Activated T-cell treated with anti-CD3 and anti-CD28 coated beads for 1 hour (primary cell): Measurements from ENCODE around the gene FBLN5.
"Not testable (repeated sequence)": the region's sequence is repeated elsewhere in the genome, so short reads cannot be mapped to it uniquely, and the experiment has no call there.

Experiments used
- DNase-seq: peaks from one replicate; pipeline ENCODE4 v3.0.0-alpha.2; 2020; ENCODE audit warnings: low read depth

FBLN5 gene

DNA sequence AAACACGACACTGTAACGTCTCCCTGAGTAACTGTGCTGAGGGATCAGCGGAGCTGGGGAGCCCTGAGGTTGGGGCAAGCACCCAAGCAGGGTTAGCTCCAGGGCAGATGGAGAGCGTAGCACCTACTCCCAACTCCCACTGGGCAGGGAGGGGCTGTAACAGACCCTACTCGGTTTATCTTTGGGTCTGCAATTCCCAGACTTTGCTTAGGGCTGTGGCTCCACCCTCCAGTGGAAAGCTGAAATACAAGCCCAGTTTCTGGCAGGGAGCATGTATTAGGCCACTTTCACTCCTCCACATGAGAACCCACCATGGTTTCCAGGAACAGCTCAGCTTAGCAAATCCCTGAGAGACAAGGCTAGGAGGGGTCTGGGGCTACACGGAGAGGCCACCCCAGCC is 62.8 kb downstream of the FBLN5 start:
- DNase-seq, result no peak

DNA sequence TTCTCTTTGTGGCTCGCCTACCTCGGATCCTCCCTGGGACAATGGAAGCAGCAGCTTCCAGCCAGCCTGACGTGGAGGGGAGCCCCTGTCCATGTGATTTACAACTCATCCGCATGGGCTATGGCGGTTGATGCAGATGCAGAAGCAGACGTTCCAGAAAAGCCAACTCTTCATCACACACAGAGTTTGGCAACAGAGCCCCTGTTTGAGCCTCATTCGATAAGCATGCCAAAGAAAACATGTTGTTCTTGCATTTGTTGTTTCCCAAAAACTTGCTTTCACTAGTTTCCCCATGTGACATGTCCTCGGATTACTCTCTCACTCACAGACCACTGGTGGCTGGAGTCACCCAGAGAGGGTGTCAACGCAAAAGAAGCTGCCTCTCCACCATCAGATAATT is 63.7 kb downstream of the FBLN5 start:
- no peak for DNase-seq

DNA sequence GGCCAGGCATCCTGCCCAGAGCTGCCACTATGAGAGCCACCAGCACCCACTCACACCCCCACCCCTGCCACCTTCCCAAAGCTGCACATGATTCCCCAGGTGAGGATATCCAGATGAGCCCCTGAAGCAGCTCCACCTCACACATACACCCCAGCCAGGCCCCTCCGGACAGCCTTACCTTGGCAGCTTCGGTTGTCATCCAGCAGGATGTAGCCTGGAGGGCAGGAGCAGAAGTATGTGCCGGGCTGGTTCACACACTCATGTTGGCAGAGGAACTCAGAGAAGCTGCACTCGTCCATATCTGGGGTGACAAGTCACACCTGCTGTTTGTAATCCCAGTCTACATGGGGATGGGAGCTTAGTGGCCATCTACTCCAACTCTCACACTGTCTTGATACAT is 64.7 kb downstream of the FBLN5 start:
- no peak for DNase-seq

DNA sequence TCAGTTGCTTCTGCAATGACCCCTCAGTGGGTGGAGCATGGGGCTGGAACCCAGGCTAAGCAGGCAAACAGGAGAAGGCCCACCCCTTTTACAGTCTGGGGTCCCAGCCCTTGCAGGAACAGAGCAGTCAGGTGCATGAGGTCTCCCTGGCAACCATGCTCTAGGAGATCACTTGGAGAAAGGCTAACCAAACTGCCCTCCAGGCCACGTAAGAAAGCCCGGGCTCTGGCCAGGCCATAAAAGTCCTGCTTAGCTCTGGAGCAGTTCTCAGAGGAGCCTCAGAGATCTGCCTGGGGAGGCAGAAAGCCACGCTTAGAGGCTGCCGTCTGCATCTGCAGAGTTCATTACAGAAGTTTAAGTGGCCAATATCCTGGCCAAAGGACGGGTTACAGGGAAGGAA is 65.1 kb downstream of the FBLN5 start:
- DNase-seq, result no peak

DNA sequence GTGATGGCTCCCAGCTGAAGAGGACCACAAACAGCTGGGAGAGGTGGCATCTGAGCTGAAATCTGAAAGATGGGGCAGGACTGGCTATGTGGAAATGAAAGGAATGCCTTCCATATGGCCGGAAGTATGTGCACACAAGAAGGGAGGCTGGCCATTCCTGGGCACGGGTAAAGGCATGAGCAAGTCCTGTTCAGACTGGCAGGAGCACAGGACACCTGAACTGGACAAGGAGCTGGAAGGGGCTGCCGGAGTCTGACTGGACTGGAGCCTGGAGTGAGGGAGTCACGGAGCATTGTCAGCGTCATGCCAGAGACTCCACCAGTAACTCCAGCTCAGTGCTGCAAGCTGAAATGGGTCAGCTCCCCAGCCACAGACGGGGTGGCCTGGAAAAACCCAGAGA is 68.3 kb downstream of the FBLN5 start:
- DNase-seq, result no peak

DNA sequence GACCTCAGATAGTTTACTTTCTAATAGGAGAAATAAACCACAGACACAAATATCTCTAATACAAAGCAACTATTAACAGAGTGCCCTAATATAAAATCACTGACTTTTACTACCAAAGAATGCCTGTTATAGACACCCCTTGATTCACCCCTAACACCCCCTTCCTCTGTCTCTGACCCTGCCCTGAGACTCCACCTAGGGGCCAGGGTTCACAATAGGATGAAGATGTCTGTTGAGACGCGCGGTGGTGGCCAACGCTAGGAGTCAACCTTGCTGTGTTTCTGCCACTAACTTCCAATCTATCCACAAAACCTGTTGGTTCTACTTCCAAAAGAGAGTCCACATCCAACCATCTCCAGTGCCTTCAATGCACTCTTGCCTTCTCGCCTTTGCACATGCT is 69.2 kb downstream of the FBLN5 start:
- DNase-seq, result no peak

DNA sequence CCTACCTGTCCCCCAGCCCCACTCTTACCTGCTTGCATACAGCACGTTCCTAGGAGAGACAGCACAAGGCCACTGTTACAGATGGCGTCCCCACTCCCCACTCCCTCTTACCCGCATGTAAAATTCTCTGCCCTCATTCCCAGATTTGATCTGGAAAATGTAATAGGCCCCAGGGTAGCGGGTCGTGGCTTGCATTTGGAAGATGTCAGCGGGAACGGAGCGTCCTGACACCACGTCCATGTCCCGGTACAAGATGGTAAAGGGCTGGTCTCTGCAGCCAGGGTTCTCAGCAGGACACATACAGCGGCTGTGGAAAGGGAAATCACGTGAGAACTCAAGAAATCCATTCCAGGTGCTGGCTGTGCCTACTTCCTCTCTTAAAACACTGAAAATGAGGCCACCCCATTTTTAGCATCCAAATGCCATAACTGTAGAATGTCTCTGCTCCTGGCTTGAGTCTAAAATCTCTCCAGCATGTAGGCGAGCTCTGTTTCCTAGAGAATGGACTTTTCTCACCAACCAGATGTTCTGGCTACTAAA is 70.0 kb downstream of the FBLN5 start:
- DNase-seq, result no peak

DNA sequence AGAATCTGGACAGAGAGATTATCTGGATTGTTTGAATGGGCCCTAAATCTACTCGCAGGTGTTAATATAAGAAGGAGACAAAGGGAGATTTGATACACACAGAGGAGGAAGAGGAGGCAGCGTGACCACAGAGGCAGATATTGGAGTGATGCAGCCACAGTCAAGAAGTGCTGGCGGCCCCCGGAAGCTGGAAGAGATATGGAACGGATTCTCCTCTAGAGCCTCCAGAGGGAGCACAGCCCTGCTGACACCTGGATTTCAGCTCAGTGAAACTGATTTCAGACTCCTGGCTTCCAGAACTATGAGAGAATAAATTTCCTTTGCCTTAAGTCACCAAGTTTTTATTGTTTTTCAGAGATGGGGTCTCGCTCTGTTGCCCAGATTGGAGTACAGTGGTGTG is 71.0 kb downstream of the FBLN5 start:
- DNase-seq, result no peak

DNA sequence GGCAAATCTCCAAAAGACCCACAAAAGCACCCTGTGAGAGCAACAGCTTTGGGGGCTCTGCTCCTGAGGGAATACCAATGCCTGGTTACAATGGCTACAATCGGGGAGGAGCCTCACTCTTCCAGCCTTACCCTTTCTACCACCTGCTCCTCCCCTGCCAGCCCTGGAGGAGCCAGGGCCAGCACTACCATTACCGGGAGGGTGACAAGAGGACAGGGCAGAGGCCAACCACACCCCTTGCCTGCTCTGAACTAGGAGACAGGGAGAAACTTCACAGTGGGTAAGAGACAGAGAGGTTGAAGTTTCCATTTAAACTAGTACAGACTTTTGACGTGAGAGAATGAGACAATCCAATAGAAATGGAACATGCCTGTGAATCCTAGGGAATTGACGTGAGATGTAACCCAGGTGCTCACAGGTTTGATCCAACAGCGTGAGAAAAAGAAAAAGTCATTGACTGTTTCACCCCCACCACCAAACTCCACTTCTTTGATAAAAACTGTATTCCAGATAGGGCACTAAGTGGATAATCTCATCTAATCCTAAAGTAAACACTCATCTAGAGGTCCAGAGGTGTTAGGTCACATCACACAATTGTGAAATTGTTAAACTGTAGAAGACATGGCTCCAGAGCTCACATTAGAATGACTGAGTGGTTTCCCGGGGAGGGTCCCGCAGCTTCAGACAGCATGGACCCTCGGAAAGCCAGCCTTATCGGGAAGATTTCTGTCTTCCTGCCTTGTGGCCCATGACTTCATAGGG is 71.8 kb downstream of the FBLN5 start:
- DNase-seq, result no peak

DNA sequence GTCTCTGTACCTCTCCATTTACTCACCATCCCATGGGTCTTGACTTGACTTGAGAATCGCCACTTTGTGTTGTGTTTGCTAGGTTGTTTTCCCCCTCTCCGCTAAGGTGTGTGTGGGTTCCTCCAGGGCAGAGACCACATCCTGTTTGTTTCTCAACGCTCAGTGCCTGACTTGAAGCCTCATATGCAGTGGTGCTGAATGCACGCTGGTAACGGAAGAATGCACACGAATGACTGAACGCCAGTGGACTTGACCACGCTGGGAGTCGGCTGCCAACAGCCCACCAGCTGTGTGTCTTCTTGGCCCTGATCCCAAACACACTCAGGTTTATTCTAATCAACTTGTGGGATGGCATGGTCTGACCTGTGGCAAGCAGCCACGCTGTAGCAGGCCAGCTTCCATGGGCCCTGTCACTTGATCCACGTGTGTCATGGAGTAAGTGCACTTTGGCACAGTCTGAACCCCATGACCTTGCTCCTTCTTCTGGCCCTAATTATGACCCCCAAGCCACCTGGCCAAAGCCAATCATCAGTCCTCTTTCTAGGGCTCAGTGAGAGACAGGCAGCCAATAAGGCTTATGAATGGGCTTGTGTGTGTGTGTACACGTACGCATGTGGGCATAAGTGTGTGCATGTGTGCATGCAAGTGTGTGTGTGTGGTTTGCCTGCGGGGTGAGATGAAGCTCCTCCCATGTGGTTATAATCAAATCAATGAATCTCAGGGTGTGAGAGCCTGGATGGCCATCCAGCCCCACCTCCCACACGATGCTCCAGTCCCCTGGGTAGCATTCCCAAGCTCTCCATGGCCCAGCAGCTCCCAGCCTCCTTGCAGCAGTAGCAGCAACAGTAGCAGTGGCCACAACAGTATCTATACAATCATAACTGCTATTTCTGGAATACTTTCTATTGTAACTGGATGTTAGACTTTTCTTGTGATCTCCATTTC is 73.8 kb downstream of the FBLN5 start:
- DNase-seq, result peak; percentile 44

DNA sequence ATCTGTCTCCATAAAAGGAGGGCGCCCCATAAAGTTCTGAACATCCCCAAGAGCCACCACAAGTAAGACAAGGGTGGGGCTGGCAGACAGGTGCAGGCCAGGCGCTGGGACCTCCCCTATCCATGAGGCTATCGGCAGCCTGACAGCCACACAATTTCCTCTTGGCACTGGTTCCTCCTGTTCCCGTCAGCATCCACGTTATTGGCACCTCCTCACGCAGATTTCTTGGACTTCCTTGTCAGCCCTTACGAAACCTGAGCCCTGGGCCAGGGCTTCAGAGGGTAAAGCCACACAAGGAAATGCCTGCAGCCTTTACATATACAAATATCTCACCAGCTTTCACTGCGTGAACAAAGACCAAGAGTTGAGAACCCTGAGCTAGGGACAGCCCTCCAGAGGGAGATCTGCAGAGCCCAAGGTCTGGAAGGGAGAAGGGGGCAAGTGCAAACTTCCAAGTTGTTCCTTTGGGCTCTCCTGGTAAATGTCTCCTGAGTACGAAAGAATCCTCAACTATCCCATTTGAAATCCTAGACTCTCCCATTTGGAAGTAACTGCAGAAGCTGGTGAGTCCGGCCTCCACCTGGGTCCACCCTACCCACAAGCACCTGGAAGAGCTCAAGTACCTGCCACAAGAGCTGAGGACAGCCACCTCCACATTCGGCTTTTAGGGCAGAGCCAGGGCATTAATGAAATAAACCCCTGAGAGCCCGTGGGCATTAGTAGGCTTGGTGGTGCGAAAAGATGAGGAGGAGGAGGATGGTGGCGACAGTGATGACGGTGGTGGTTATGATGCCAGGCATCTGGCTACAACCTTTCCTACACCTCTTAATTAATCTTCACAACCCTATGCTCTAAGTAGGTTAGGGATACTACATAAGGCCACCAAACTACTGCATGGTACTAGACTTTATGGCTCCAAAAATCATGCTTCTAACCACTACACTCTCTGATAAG is 74.7 kb downstream of the FBLN5 start:
- no peak for DNase-seq

DNA sequence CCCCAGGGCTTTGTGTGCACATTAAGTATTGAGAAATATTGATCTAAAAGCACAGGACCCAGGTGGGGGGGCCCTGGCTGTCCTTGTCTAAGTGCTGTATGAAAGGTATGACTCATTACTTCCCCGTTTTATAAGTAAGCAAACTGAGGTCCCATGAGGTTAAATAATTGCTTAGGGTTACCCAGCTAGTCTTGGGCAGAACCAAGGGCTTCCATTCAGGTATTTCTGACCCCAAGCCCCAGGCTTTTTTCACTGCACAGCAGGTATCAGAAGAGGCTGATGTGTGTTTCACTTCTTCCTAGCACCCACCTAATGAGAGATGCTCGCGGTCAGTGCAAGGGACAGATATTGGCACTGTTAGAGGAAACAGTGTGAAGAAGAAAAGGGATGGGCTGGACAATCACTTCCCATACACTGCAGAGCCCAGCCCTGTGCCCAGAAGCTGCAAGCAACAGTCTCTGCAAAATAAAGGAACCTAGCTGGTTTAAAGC is 75.4 kb downstream of the FBLN5 start:
- DNase-seq, result no peak

DNA sequence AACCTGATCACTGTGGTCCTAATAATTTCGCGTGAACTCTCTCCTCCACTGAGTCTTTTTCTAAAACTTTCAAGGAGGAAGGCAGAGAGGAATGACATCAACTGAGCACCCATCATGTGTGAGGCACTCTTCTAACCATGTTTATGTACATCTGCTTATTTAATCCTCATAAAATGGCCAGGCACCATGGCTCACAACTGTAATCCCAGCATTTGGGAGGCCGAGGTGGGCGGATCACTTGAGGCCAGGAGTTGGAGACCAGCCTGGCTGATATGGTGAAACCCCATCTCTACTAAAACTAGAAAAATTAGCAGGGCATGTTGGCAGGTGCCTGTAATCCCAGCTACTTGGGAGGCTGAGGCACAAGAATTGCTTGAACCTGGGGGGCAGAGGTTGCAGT is 76.1 kb downstream of the FBLN5 start:
- DNase-seq, result not testable (repeated sequence)

DNA sequence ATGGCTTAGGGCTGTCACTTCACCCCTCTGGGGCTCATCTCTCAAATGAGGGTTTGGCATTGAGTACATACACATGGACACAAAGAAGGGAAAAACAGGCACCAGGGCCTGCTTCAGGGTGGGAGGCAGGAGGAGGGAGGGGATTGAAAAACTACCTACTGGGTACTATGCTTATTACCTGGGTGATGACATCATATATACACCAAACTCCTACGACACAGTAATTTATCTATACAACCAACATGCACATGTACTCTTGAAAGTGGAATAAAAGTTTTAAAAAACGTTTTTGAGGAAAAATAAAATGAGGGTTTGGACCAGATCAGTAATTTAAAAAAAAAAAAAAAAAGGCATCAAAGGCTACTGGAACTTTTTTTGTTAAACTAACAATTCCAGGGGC is 76.6 kb downstream of the FBLN5 start:
- no peak for DNase-seq

DNA sequence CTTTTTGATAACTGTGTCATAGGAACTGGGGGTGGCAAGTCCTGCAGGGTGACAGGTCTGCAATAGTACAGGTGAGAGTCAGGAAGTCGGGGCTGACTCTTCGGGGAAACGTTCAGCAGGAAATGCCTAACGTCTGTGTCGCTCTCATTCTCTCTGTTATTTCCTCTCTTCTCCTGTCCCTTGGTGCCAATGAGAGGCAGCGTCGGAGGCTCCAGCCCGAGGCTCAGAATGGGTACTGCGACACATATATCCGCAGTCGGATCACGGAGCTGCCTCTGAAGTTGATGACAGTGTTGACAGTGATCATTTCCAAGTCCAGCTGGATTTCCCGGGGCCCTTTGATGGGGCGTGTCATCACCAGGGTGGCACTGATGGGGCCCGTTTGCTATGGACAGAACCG is 77.5 kb downstream of the FBLN5 start:
- peak; percentile 49 for DNase-seq

DNA sequence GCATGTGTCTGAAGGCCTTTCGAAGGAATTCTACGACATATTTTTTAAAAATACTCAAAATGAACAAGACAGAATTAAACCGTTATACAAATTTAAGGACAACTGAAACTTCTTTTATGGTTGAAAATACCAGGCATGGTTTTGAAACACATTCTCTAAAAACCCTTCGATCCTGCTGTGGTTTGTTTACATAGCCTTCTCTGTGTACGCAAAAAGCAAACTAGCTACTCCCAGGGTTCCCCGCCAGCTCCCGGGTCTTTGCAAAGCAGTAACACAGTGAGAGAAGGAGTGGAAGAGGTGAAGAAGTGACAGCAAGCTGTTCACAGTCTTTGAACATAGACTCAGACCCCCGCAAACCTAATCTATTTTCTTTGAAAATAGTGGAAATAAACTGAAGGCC is 77.9 kb downstream of the FBLN5 start:
- no peak for DNase-seq

DNA sequence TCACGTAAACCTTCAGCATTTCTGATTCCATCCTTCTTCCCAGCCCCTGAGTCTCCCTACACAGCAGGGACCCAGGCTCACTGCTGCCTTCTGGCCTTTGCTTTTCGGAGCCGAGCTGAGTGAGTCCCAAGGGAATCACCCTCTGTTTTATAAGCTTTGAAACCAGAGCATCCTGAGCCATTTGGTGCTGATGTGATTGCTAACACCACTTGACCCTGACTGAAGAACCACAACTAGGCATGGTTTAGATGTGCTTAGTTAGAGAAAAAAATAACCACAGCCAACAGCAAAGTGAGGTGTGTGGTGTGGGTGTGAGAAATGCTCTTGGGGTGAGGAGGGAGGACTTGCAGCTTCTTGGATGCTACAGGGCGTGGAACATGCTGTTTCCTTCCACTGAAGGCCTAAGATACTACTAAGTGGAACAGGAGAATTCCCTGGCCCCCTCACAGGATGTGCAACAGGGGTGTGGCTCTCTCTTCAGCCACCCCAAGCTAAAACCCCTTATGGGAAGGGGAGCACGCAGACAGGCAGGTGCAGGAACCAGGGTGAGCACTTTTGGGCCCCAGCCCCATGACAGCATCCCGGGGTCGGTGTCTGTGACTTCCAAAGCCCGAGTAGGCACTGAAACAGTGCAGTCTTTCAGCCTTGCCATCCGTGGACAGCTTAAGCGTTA is 80.0 kb downstream of the FBLN5 start, which contains the start of gene TC2N:
Gene TC2N (minus strand): TSS at position 221 of the 673 bp plus-strand sequence. CDS start 53,767 bp downstream, outside the sequence.
- DNase-seq, result no peak

DNA sequence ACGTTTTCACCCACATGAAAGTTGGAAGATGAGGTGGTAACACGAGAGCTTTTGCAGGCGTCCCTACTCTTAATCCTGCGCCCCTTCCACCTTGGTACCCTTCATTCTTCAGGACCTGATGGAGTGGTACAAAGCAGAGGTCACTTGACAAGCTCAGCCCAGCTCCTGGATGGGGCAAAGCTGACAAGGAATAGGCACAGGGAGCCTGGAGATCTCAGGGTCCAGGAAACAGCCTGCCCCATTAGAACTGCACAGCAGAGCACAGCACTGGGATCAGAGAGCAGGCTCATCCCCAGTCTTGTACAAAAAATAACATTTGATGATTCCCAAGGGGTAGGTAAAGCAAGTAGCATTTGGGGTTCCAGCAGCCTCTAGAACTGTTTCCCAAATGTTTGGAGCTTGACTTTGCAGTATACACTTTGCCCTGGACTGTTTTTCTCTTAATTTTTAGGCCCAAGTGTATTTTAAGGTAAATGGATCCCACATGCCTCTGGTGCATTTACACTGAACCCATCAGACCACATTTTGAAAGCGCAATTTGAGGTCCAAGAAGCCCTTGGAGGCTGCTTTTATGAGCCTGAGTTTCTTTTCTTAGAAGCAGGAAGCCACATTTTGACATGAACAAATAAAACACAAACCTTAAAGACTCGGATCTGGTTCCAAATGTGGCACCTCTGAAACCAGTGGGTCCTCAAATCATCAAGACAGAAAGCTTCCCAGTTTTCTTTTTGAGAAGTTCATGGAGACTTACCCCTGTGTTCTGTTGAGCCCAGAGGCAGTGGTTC is 80.8 kb downstream of the FBLN5 start:
- DNase-seq, result no peak

DNA sequence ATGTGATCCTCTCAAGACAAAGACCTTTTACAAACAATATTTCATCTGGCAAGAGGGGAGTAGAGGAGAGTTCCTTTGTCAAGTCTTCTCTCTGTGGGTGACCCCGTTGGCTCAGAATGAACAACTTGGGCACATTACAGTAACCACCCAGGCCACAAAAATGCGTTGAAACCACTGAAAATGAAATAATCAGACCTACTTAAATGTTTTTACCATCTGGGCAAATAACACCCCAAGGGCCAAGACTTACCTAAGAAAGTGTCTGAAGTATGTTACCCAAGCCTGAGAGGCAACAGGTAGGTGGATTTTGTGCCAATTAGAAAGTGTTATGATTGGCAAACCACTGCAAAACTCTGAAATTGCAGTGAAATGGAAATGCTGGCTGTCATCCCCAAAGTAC is 81.4 kb downstream of the FBLN5 start:
- no peak for DNase-seq

DNA sequence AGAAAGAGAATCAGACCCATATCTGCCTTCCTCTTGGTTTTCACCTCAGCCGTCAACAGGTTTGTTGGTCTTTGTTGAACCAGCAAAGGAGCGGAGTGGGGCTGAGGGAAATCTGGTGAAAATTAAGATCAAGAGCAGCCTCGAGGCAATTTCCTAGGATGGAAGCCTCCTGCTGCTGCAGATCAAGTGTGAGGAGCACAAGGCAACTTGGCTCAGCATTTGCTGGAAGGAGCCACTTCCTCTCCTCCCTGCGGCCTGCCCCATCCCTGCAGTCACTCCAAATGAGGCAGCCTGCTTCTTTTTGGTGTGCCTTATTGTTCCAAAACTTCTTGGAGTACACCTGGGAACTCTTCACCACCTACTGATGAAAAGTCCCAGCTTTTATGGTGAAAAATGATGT is 85.1 kb downstream of the FBLN5 start:
- no peak for DNase-seq
